ENCODE measurements around the gene RAPGEF6. TPM values are rescaled to one million over a fixed set of nuclear protein-coding genes. Genes with fewer than 3 reads are reported as not detected.

The RAPGEF6 gene
- total and polyA plus RNA-seq, 2 of the 4 experiments (the other 2 are of a cell fraction) = 5.8 to 18.8 TPM

DNA sequence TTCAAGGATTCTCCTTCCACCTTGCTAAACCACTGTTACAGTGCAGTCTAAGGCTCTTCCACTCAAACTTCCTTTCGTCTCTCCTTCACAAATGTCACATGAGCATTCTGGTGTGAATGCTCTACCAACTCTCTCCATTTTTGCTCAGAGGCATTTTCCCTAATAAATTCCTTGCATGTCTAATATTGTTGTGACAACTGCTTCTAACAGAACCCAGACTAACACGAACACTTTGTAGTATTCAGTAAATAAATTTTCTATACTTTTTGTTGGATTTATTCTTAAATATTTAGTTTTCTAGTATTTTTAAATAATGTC lies 24.0 kb downstream of the RAPGEF6 start:
- no peak for TF ChIP-seq RFX5 (IDR thresholded peaks at IDR 0.05; ENCODE audit: low read depth, low read length)
- TF ChIP-seq, protein P1, sequence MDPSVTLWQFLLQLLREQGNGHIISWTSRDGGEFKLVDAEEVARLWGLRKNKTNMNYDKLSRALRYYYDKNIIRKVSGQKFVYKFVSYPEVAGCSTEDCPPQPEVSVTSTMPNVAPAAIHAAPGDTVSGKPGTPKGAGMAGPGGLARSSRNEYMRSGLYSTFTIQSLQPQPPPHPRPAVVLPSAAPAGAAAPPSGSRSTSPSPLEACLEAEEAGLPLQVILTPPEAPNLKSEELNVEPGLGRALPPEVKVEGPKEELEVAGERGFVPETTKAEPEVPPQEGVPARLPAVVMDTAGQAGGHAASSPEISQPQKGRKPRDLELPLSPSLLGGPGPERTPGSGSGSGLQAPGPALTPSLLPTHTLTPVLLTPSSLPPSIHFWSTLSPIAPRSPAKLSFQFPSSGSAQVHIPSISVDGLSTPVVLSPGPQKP (IDR thresholded peaks at IDR 0.05; ENCODE audit: borderline replicate concordance, low read depth, low read length) = no peak
- TF ChIP-seq SMC3 (IDR thresholded peaks at IDR 0.05; ENCODE audit: low read depth, low read length) = no peak
- no peak for TF ChIP-seq CHD1 (IDR thresholded peaks at IDR 0.05; ENCODE audit: low read depth, low read length)
- TF ChIP-seq MXI1 (IDR thresholded peaks at IDR 0.05; ENCODE audit: borderline replicate concordance, low read depth, low read length) = no peak
- no peak for TF ChIP-seq MAZ (IDR thresholded peaks at IDR 0.05; ENCODE audit: borderline replicate concordance, low read depth, low read length)
- TF ChIP-seq, protein P2, sequence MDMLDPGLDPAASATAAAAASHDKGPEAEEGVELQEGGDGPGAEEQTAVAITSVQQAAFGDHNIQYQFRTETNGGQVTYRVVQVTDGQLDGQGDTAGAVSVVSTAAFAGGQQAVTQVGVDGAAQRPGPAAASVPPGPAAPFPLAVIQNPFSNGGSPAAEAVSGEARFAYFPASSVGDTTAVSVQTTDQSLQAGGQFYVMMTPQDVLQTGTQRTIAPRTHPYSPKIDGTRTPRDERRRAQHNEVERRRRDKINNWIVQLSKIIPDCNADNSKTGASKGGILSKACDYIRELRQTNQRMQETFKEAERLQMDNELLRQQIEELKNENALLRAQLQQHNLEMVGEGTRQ (IDR thresholded peaks at IDR 0.05; ENCODE audit: low read depth, low read length) = no peak
- no peak for TF ChIP-seq MAFK (IDR thresholded peaks at IDR 0.05; ENCODE audit: low read depth, low read length)
- no peak for TF ChIP-seq POLR2A (IDR thresholded peaks at IDR 0.05; ENCODE audit: low read depth, low read length)
- no peak for TF ChIP-seq RAD21 (IDR thresholded peaks at IDR 0.05; ENCODE audit: low read length)
- TF ChIP-seq, protein P3, sequence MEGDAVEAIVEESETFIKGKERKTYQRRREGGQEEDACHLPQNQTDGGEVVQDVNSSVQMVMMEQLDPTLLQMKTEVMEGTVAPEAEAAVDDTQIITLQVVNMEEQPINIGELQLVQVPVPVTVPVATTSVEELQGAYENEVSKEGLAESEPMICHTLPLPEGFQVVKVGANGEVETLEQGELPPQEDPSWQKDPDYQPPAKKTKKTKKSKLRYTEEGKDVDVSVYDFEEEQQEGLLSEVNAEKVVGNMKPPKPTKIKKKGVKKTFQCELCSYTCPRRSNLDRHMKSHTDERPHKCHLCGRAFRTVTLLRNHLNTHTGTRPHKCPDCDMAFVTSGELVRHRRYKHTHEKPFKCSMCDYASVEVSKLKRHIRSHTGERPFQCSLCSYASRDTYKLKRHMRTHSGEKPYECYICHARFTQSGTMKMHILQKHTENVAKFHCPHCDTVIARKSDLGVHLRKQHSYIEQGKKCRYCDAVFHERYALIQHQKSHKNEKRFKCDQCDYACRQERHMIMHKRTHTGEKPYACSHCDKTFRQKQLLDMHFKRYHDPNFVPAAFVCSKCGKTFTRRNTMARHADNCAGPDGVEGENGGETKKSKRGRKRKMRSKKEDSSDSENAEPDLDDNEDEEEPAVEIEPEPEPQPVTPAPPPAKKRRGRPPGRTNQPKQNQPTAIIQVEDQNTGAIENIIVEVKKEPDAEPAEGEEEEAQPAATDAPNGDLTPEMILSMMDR (conservative IDR thresholded peaks at IDR 0.05; ENCODE audit: low read depth, low read length) = no peak
- no peak for TF ChIP-seq FOS (IDR thresholded peaks at IDR 0.05; ENCODE audit: low read depth, low read length)
- no peak for TF ChIP-seq RCOR1 (IDR thresholded peaks at IDR 0.05; ENCODE audit: insufficient replicate concordance, low read length)
- no peak for TF ChIP-seq NFE2L2 (IDR thresholded peaks at IDR 0.05; ENCODE audit: low read depth, low read length)
- no peak for TF ChIP-seq BHLHE40 (IDR thresholded peaks at IDR 0.05; ENCODE audit: low read depth, low read length)
- Histone ChIP-seq H3K79me1 (ENCODE audit: low read depth in 1 of 2, low read length in 2 of 2) (peaks cover 50 to 84% of the 10 kb centered on the region in 2 experiments), H3K27ac (ENCODE audit: insufficient read depth, low read length) (peak overlapping the region; percentile 49; the same call in 1 of the 2 replicates), H3K56ac (ENCODE audit: extremely low read depth, insufficient read depth, low read length) (peak overlapping the region; percentile 60; the same call in 1 of the 2 replicates), H3K23ac (ENCODE audit: low read depth, low read length) (peak overlapping the region; percentile 61; the same call in 1 of the 2 replicates), H2AK9ac (replicated peaks; ENCODE audit: low read depth, low read length, poor library complexity) (no peak overlapping the region), H3K9me1 (ENCODE audit: insufficient read depth, low read length) (peaks cover 19% of the 10 kb centered on the region), H3K4ac (ENCODE audit: low read depth, low read length) (peak overlapping the region; percentile 88), H2AK5ac (ENCODE audit: low read depth, low read length) (peak overlapping the region; percentile 86), H4K5ac (ENCODE audit: low read depth, low read length) (peak overlapping the region; percentile 34; the same call in 1 of the 2 replicates), H3K9me3 (ENCODE audit: control insufficient read depth, insufficient read depth, low read length) (no peaks in the 10 kb centered on the region), H2AFZ (replicated peaks; ENCODE audit: low read length, poor library complexity) (no peak overlapping the region), H3K9ac (ENCODE audit: low read depth, low read length) (no peak overlapping the region), H4K20me1 (ENCODE audit: insufficient read depth, low read length) (peaks cover 10% of the 10 kb centered on the region; the same call in 1 of the 2 replicates), H3K4me2 (ENCODE audit: low read depth, low read length) (peak overlapping the region; percentile 85), H3K4me1 (ENCODE audit: control insufficient read depth, insufficient read depth, low read length) (peaks cover 28% of the 10 kb centered on the region), H4K91ac (ENCODE audit: insufficient read depth, low read depth, low read length) (peak overlapping the region; percentile 76), H2BK20ac (ENCODE audit: low read depth, low read length) (peak overlapping the region; percentile 93), H4K8ac (ENCODE audit: low read depth in 2 of 2, low read length in 2 of 2) (peak overlapping the region in 1 of 2 experiments; percentile 75; a peak in 2 of 4 replicates), H3K36me3 (ENCODE audit: control insufficient read depth, insufficient read depth, low read length) (no peaks in the 10 kb centered on the region), H3K18ac (ENCODE audit: low read depth, low read length) (peak overlapping the region; percentile 79; the same call in 1 of the 2 replicates), H2BK15ac (ENCODE audit: low read depth, low read length) (peak overlapping the region; percentile 57; the same call in 2 of the 3 replicates), H2BK120ac (ENCODE audit: low read depth, low read length) (peak overlapping the region; percentile 91), H3K27me3 (ENCODE audit: control insufficient read depth, insufficient read depth, low read length) (no peaks in the 10 kb centered on the region), H3K4me3 (ENCODE audit: insufficient read depth, low read depth, low read length) (no peak overlapping the region), H2BK5ac (ENCODE audit: low read depth, low read length, poor library complexity, severe bottlenecking) (peak overlapping the region; percentile 71), H3K14ac (replicated peaks; ENCODE audit: low read depth, low read length) (peak overlapping the region; percentile 72)
- in situ Hi-C loops (cut with MboI; ENCODE audit: low sequenced_read_pairs) (no loop called here), dilution Hi-C loops (cut with HindIII; ENCODE audit: low sequenced_read_pairs, unreplicated experiment) (no loop called here), intact Hi-C loops (cut with micrococcal nuclease) (no loop called here)
- ATAC-seq (ENCODE audit: low read depth) (no peak), DNase-seq (no peak)
- ChIA-PET CTCF (interaction anchor here (0.7 to 2.1 kb wide), 3 partner anchors 22 to 385 kb away, joined by 3 to 5 read pairs (median 3); no protein-coding TSS in a partner anchor), POLR2A (ENCODE audit: unreplicated experiment) (no interaction called here)
- no CpG with 5 or more reads among the region's 2 CpGs for WGBS, 2 experiments (ENCODE audit: extremely low coverage in 2 of 2, insufficient read length in 1 of 2)
- BruUV-seq (replicated peaks) = no TSS peak

Measured in IMR-90 (cell line).